HEK293T (cell line): ENCODE results near the gene ZFP57.

ENCODE experiments used
- ARNT ChIP-seq: fragments of 450-650 bp; IDR thresholded peaks from 2 replicates; pipeline ENCODE4 v1.6.1; 2017; ENCODE audit warnings: mild to moderate bottlenecking
- BHLHE40 ChIP-seq: fragments of 450-650 bp; IDR thresholded peaks from 2 replicates; pipeline ENCODE4 v1.6.1; 2016; ENCODE audit warnings: mild to moderate bottlenecking, moderate library complexity, borderline replicate concordance
- TF ChIP-seq, protein P1 (sequence below): fragments of 450-650 bp; IDR thresholded peaks from 2 replicates; pipeline ENCODE4 v1.6.1; 2016

DNA sequence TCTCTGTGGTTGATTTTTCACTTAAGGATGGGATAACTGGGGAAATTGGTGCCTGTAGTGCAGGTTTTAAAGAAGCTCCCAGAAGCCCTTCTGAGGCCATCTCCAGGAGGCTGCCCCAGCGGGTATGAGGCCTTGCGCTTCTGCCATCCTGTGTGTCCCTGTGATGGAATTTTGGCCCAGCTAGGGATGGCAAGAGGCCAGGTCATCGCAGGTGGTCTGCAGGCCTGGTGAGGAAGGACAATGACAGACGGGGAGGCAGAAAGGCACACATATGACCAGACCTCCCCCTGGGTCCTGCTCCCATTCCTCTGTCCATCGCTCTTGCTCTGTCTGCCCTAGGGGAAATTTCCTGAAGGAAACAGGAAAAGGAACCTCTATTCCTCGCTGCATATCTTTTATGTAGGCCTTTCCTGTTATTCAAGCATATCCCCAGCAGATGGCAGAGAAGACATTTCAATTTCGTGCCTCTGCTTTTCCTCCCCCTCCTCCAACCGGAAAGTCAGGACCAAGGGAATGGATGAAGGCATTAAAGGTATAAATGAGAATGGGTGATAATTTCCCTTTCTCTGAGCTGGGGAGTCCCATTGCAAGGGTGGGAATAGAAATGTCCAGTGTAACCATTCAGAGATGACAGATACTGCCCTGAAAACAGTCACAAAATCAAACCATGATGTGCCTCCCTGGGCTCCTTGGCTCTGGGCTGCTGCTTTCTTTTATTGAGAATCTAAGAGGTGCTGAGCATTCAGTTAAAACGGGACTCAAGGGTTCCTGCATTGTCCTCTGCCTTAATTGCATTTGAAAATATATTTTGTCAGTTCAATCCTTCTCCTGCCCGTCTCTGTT is 24.7 kb upstream of the ZFP57 start:
- no peak for TF ChIP-seq ARNT
- TF ChIP-seq, protein P1, sequence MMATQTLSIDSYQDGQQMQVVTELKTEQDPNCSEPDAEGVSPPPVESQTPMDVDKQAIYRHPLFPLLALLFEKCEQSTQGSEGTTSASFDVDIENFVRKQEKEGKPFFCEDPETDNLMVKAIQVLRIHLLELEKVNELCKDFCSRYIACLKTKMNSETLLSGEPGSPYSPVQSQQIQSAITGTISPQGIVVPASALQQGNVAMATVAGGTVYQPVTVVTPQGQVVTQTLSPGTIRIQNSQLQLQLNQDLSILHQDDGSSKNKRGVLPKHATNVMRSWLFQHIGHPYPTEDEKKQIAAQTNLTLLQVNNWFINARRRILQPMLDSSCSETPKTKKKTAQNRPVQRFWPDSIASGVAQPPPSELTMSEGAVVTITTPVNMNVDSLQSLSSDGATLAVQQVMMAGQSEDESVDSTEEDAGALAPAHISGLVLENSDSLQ = no peak
- TF ChIP-seq BHLHE40 = no peak
